Dendritic cell treated with granulocyte-macrophage colony-stimulating factor and Interleukin-4, amounts not matched to agents 40 ng/mL and 50 ng/mL, for 4 days (primary cell): ENCODE results near the gene RERG.

Experiments used
- H3K27ac Mint-ChIP-seq: one replicate; pipeline ENCODE4 v1.8.0; 2022; ENCODE audit warnings: mild to moderate bottlenecking, mixed read lengths
- H3K27me3 Mint-ChIP-seq: one replicate; pipeline ENCODE4 v1.8.0; 2022; ENCODE audit warnings: mild to moderate bottlenecking, mixed read lengths
- H3K36me3 Mint-ChIP-seq: one replicate; pipeline ENCODE4 v1.8.0; 2022; ENCODE audit warnings: low read depth, mixed read lengths
- H3K4me1 Mint-ChIP-seq: one replicate; pipeline ENCODE4 v1.8.0; 2022; ENCODE audit warnings: low read depth, mixed read lengths
- H3K4me3 Mint-ChIP-seq: one replicate; pipeline ENCODE4 v1.8.0; 2022; ENCODE audit warnings: mild to moderate bottlenecking, moderate library complexity, mixed read lengths
- H3K9me3 Mint-ChIP-seq: one replicate; pipeline ENCODE4 v1.8.0; 2022; ENCODE audit warnings: mixed read lengths
- intact Hi-C: fragments of 100-400 bp; cut with micrococcal nuclease; formaldehyde crosslinking; loops from one replicate; pipeline ENCODE4 v1.15.0; 2022

The RERG gene

DNA sequence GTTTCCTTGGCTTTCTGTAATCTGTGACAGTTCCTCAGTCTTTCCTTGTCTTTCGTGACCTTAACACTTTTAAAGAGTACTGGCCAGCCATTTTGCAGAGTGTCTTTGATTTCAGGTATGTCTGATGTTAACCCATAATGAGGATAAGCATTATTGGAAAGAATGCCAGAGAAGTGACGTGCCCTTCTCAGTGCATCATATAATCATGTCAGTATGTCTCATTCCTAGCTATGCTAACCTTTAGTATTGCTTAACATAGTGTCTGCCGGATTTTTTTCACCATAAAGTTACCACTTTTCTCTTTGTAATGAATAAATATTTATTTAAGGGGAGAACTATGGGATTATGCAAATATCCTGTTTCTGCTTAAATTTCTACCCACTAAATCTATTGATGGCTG, 28.5 kb downstream of the RERG start:
- no peaks in the 10 kb centered on the region for H3K9me3 Mint-ChIP-seq
- no peaks in the 10 kb centered on the region for H3K27me3 Mint-ChIP-seq

GRCh38 chr12:15188127-15188526, 33.1 kb downstream of the RERG start:
- Mint-ChIP-seq H3K4me3 (no peak overlapping the region), H3K9me3 (no peaks in the 10 kb centered on the region), H3K4me1 (peaks cover 6% of the 10 kb centered on the region), H3K36me3 (no peaks in the 10 kb centered on the region), H3K27me3 (no peaks in the 10 kb centered on the region), H3K27ac (no peak overlapping the region)
- intact Hi-C loops: no loop called here

More for the DNA sequence above, 28.5 kb downstream of the RERG start:
- H3K4me3 Mint-ChIP-seq: no peak overlapping the region
- H3K36me3 Mint-ChIP-seq: no peaks in the 10 kb centered on the region
- intact Hi-C loops: no loop called here
- no peak overlapping the region for H3K27ac Mint-ChIP-seq
- no peaks in the 10 kb centered on the region for H3K4me1 Mint-ChIP-seq

DNA sequence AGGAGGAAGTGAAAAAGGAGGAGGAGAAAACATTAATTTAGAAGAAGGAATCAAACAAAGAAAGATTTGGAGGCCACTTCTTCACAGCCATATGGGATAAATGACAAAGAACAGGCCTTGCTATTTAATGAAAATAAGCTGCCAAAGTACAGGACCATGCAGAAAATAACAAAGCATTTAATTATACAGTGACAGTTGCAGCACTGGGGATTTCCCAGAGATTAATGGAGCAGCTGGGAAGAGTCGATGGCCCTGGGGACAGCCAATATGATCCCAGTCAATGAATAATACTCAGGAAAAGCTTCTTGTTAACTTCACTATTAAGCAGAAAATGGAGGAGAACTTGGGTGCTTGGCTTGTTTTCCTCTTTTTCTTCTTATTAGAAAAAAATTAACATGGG, 34.6 kb downstream of the RERG start:
- no peaks in the 10 kb centered on the region for H3K27me3 Mint-ChIP-seq
- peaks cover 6% of the 10 kb centered on the region for H3K4me1 Mint-ChIP-seq
- no peaks in the 10 kb centered on the region for H3K9me3 Mint-ChIP-seq
- H3K27ac Mint-ChIP-seq: no peak overlapping the region
- intact Hi-C loops: no loop called here
- H3K4me3 Mint-ChIP-seq: no peak overlapping the region
- no peaks in the 10 kb centered on the region for H3K36me3 Mint-ChIP-seq

DNA sequence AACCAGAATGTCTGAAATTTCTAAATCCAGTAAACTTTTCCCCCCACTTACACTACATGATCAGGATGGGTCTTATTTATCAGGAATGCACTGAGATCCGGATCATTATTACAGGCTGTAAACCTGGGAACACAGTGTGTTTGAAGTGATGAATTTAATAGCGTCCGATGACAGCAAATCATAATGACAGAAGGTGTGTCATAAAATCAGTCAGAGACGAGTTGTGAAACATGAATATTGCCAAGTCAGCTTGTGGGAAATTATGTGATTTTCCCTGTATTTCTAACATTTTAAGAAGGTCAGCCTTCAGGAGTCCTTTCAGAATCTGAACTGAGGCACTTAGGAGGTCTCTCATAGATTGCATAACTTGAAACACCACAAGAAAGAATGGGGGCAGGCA, 36.7 kb downstream of the RERG start:
- Mint-ChIP-seq H3K4me1 (peaks cover 6% of the 10 kb centered on the region), H3K27me3 (no peaks in the 10 kb centered on the region), H3K36me3 (no peaks in the 10 kb centered on the region), H3K27ac (no peak overlapping the region), H3K4me3 (no peak overlapping the region), H3K9me3 (no peaks in the 10 kb centered on the region)
- intact Hi-C loops: no loop called here

DNA sequence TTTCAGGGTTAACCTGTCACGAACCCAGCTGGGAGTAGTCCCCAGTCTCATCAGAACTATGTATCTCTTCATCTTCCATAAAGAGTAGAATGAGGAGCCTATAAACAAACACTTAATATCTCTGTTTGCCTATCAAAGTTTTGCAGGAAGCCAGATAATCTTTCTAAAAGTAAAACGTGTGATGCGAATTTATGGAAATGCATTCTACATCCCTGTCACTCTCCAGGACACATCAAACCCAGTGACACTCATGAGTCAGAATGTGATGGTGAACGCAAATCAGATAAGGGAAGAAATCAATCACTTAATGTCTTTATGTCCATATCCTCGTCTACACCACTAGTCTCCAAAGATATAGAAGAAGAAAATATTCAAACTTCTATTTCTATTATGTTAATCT, 37.4 kb downstream of the RERG start:
- H3K4me1 Mint-ChIP-seq: peaks cover 6% of the 10 kb centered on the region
- H3K27me3 Mint-ChIP-seq: no peaks in the 10 kb centered on the region
- H3K4me3 Mint-ChIP-seq: no peak overlapping the region
- no peak overlapping the region for H3K27ac Mint-ChIP-seq
- intact Hi-C loops: no loop called here
- no peaks in the 10 kb centered on the region for H3K36me3 Mint-ChIP-seq
- no peaks in the 10 kb centered on the region for H3K9me3 Mint-ChIP-seq

GRCh38 chr12:15181017-15181683, 40.1 kb downstream of the RERG start:
- no peak overlapping the region for H3K4me3 Mint-ChIP-seq
- no peaks in the 10 kb centered on the region for H3K27me3 Mint-ChIP-seq
- no peaks in the 10 kb centered on the region for H3K36me3 Mint-ChIP-seq
- H3K4me1 Mint-ChIP-seq: peaks cover under 1% of the 10 kb centered on the region
- H3K27ac Mint-ChIP-seq: no peak overlapping the region
- intact Hi-C loops: no loop called here
- H3K9me3 Mint-ChIP-seq: no peaks in the 10 kb centered on the region

DNA sequence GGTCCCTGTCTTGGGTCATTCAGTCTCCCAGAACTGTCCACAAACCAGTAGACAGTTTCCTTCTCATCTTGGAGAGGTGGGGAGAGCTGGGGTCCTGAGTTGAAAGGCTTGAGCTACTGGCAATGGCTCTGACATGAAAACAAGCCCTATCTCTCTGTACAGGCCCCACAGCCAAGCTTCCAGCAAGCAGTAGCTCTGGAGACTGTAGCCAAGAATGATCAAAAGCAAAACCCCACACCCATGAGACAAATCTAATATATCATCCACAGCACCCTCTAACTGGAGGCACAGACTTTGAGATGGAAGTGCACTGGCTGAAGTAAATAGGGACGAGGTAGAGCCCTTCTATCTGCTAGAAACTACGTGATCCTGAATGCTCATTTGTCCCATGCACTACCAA, 40.9 kb downstream of the RERG start:
- intact Hi-C loops: no loop called here
- no peak overlapping the region for H3K4me3 Mint-ChIP-seq
- no peak overlapping the region for H3K27ac Mint-ChIP-seq
- H3K4me1 Mint-ChIP-seq: no peaks in the 10 kb centered on the region
- no peaks in the 10 kb centered on the region for H3K36me3 Mint-ChIP-seq
- peaks cover 2% of the 10 kb centered on the region for H3K27me3 Mint-ChIP-seq
- no peaks in the 10 kb centered on the region for H3K9me3 Mint-ChIP-seq

DNA sequence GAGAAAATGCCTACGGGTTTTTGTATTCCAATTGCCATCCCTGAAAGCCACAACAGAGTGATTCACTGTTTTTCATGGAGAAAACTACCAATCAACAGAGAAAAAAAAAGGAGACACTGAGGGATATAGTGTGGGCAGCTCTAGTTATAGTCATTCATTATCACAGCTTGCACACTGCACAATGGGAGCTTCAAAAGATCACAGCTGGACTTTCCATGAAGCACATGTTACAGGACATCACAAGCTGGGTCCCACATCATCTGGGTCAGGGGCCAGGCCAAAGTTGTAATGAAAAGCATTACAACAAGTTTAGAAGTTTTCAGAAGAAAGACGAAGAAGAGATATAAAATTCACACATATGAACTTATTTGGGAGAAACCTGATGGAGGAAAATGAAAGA, 41.5 kb downstream of the RERG start:
- H3K9me3 Mint-ChIP-seq: no peaks in the 10 kb centered on the region
- H3K27me3 Mint-ChIP-seq: peaks cover 2% of the 10 kb centered on the region
- no peaks in the 10 kb centered on the region for H3K4me1 Mint-ChIP-seq
- intact Hi-C loops: no loop called here
- H3K27ac Mint-ChIP-seq: no peak overlapping the region
- H3K36me3 Mint-ChIP-seq: no peaks in the 10 kb centered on the region
- H3K4me3 Mint-ChIP-seq: no peak overlapping the region

- no peaks in the 10 kb centered on the region for H3K9me3 Mint-ChIP-seq
- H3K36me3 Mint-ChIP-seq: no peaks in the 10 kb centered on the region
- no peaks in the 10 kb centered on the region for H3K4me1 Mint-ChIP-seq
- intact Hi-C loops: no loop called here
- no peak overlapping the region for H3K27ac Mint-ChIP-seq
- peaks cover 4% of the 10 kb centered on the region for H3K27me3 Mint-ChIP-seq
- H3K4me3 Mint-ChIP-seq: no peak overlapping the region
Observed at GRCh38 chr12:15173142-15173541, 48.1 kb downstream of the RERG start.

- Mint-ChIP-seq H3K4me1 (no peaks in the 10 kb centered on the region), H3K27me3 (peaks cover 4% of the 10 kb centered on the region), H3K9me3 (no peaks in the 10 kb centered on the region), H3K36me3 (no peaks in the 10 kb centered on the region), H3K4me3 (no peak overlapping the region), H3K27ac (no peak overlapping the region)
- intact Hi-C loops: no loop called here
Observed at GRCh38 chr12:15172060-15172822, 49.0 kb downstream of the RERG start.

DNA sequence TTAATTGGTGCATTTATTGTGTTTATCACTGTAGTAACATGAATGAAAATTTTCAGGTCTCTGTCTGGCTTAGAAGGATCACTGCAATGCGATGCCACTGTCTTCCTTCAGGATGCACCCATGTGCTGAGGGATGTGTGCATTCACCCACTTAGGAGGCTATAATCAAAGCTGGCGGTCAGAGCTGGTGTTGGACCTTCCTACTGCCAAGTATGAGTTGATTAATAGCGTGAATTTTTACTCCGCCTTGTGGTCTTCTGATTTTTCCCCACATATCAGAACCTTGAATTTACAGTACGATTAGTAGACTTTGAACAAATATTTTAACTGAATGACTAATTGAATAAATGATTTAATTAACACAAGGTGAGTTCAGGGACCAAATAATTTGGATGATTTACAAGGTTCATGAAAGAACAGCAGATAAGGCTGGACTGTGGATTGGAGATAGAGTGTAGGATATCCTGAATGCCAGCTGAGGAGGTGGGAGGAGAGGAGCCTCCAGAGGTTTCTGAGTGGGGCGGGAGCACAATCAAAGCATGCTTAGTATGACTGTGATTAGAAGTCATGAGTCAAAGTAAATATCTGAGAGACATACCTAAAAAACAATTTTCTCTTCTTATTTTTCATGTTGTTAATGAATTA, 50.1 kb downstream of the RERG start:
- Mint-ChIP-seq H3K4me3 (no peak overlapping the region), H3K36me3 (no peaks in the 10 kb centered on the region), H3K27ac (no peak overlapping the region), H3K9me3 (no peaks in the 10 kb centered on the region), H3K27me3 (peaks cover 4% of the 10 kb centered on the region), H3K4me1 (no peaks in the 10 kb centered on the region)
- intact Hi-C loops: no loop called here

DNA sequence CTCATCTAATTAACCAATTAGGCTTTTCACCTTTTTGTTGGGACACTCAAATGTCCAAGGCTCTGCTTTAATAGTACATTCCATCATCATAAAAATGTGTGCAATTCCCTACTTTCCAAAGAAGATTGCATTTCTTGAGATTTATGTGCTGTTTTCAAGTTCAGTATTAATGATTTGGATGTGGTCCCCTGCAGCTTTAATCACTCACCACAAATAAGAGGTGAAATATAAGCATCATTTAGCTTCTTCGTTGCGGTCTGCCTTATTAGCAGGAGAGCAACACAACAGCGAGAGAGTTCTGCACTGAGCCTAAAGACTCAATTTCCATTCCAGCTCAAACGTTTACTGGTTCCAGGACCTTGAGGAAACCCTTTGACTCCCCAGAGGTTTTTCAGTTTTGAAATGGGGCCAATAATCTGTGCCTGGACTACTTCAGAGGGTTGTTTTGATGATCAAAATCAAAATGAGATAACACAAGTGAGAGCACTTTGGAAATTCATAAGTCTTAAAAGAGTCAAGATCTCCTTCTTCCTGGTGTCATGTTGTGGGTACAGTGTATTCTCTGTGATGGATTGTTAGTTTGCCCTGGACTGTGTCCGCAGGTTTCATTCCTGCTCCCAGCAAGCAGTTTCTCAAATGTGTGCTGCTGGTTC, 53.1 kb downstream of the RERG start:
- Mint-ChIP-seq H3K27me3 (peaks cover 3% of the 10 kb centered on the region), H3K36me3 (no peaks in the 10 kb centered on the region), H3K4me3 (no peak overlapping the region), H3K4me1 (no peaks in the 10 kb centered on the region), H3K27ac (no peak overlapping the region), H3K9me3 (no peaks in the 10 kb centered on the region)
- intact Hi-C loops: no loop called here

GRCh38 chr12:15165012-15165659, 56.1 kb downstream of the RERG start:
- Mint-ChIP-seq H3K9me3 (no peaks in the 10 kb centered on the region), H3K27me3 (peaks cover 3% of the 10 kb centered on the region), H3K4me3 (no peak overlapping the region)

More at GRCh38 chr12:15165012-15165659, 56.1 kb downstream of the RERG start:
- Mint-ChIP-seq H3K27ac (no peak overlapping the region), H3K4me1 (no peaks in the 10 kb centered on the region), H3K36me3 (no peaks in the 10 kb centered on the region)
- intact Hi-C loops: no loop called here
